ENCODE data around the gene PLPPR1. TPM values are rescaled to one million over a fixed set of nuclear protein-coding genes. Genes with fewer than 3 reads are reported as not detected.

Gene PLPPR1
- total RNA-seq, 1 experiment from 2014 or later: not detected

DNA sequence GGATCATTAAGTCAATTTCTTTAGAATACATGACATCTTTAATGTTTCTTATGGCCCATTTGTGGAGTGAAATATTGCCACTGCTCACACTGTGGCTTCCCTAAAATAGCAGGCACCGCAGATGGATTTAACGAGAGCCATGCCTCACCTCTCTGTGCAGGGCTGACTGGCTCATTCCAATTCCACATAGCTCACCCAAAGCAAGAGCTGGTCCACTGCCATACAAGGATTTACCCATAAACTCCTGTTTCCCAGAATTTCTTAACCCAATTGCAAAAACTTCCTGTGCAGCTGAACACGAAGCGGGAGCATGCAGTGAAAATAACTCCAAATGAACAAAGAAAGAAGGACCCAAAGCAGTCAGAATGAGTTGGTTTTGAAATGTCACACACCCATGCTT lies 196.7 kb downstream of the PLPPR1 start:
- no peaks in the 10 kb centered on the region for H3K36me3 ChIP-seq (ENCODE audit: insufficient read depth, low read length, poor library complexity, severe bottlenecking)
- no peaks in the 10 kb centered on the region for H3K27me3 ChIP-seq (replicated peaks; ENCODE audit: insufficient read depth, low read depth, low read length, poor library complexity)
- H3K27ac ChIP-seq (ENCODE audit: low read depth, low read length, poor library complexity, severe bottlenecking): no peak overlapping the region
- no peak for DNase-seq (ENCODE audit: low spot score)
- no peak overlapping the region for H3K4me3 ChIP-seq (ENCODE audit: low read depth, low read length, poor library complexity, severe bottlenecking)
- H3K4me1 ChIP-seq (ENCODE audit: insufficient read depth, low read length, poor library complexity, severe bottlenecking): peaks cover 2% of the 10 kb centered on the region
- intact Hi-C loops (cut with micrococcal nuclease; ENCODE audit: unreplicated experiment): no loop called here
- TF ChIP-seq CTCF (conservative IDR thresholded peaks at IDR 0.05; ENCODE audit: low read depth, low read length) (no peak), EZH2 (IDR thresholded peaks at IDR 0.05; ENCODE audit: borderline replicate concordance, low read depth, low read length, poor library complexity, severe bottlenecking) (no peak)
- POLR2A ChIA-PET (ENCODE audit: low non-redundant PET): no interaction called here
- H3K9me3 ChIP-seq (ENCODE audit: low read depth, low read length, poor library complexity, severe bottlenecking): no peaks in the 10 kb centered on the region
- no TSS peak for BruUV-seq (replicated peaks)
- CTCF ChIA-PET: no interaction called here

- no peaks in the 10 kb centered on the region for H3K27me3 ChIP-seq (replicated peaks; ENCODE audit: insufficient read depth, low read depth, low read length, poor library complexity)
- BruUV-seq (replicated peaks): no TSS peak
- H3K36me3 ChIP-seq (ENCODE audit: insufficient read depth, low read length, poor library complexity, severe bottlenecking): no peaks in the 10 kb centered on the region
- H3K27ac ChIP-seq (ENCODE audit: low read depth, low read length, poor library complexity, severe bottlenecking): no peak overlapping the region
- no peak for TF ChIP-seq CTCF (conservative IDR thresholded peaks at IDR 0.05; ENCODE audit: low read depth, low read length)
- TF ChIP-seq EZH2 (IDR thresholded peaks at IDR 0.05; ENCODE audit: borderline replicate concordance, low read depth, low read length, poor library complexity, severe bottlenecking): no peak
- ChIA-PET CTCF (no interaction called here), POLR2A (ENCODE audit: low non-redundant PET) (no interaction called here)
- H3K4me1 ChIP-seq (ENCODE audit: insufficient read depth, low read length, poor library complexity, severe bottlenecking): peaks cover 2% of the 10 kb centered on the region
- DNase-seq (ENCODE audit: low spot score): no peak
- no peak overlapping the region for H3K4me3 ChIP-seq (ENCODE audit: low read depth, low read length, poor library complexity, severe bottlenecking)
- no peaks in the 10 kb centered on the region for H3K9me3 ChIP-seq (ENCODE audit: low read depth, low read length, poor library complexity, severe bottlenecking)
- intact Hi-C loops (cut with micrococcal nuclease; ENCODE audit: unreplicated experiment): no loop called here
Measured at GRCh38 chr9:101226161-101226560, 197.6 kb downstream of the PLPPR1 start.

DNA sequence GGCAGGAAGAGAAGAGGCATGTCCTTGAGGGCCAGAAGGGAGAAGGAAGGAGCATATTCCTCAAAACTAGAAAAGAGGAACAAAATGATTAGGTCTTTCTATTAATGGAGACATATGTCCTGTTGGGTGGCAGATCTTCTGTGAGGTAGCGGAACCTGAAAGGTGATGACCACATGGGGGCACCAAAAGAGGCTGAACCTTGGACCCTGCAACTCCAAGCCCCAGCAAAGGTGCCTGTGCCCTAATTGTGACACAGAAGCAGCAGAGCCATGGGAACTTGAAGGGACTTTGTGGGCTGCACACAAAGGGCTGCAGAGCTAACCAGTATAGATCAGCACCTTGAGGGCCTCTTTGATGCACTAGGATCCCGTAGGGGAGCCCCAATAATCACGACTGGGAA lies 198.3 kb downstream of the PLPPR1 start:
- Histone ChIP-seq H3K27me3 (replicated peaks; ENCODE audit: insufficient read depth, low read depth, low read length, poor library complexity) (no peaks in the 10 kb centered on the region), H3K27ac (ENCODE audit: low read depth, low read length, poor library complexity, severe bottlenecking) (no peak overlapping the region), H3K9me3 (ENCODE audit: low read depth, low read length, poor library complexity, severe bottlenecking) (no peaks in the 10 kb centered on the region), H3K4me3 (ENCODE audit: low read depth, low read length, poor library complexity, severe bottlenecking) (no peak overlapping the region), H3K4me1 (ENCODE audit: insufficient read depth, low read length, poor library complexity, severe bottlenecking) (peaks cover 2% of the 10 kb centered on the region), H3K36me3 (ENCODE audit: insufficient read depth, low read length, poor library complexity, severe bottlenecking) (no peaks in the 10 kb centered on the region)
- intact Hi-C loops (cut with micrococcal nuclease; ENCODE audit: unreplicated experiment): no loop called here
- POLR2A ChIA-PET (ENCODE audit: low non-redundant PET): no interaction called here
- CTCF ChIA-PET: no interaction called here
- no peak for DNase-seq (ENCODE audit: low spot score)
- no TSS peak for BruUV-seq (replicated peaks)
- TF ChIP-seq EZH2 (IDR thresholded peaks at IDR 0.05; ENCODE audit: borderline replicate concordance, low read depth, low read length, poor library complexity, severe bottlenecking): no peak
- TF ChIP-seq CTCF (conservative IDR thresholded peaks at IDR 0.05; ENCODE audit: low read depth, low read length): no peak
